GM21526 (cell line): ENCODE data around the gene LMX1B.

Experiments used
- ATAC-seq: cut with Tn5 transposase; IDR thresholded peaks from one replicate; pipeline ENCODE4 v1.9.1; 2021; ENCODE audit warnings: moderate library complexity; ENCODE audit not compliant: unreplicated experiment, low FRiP score

Gene LMX1B

GRCh38 chr9:126604059-126605055, 9.4 kb upstream of the LMX1B start:
- no peak for ATAC-seq

GRCh38 chr9:126605792-126606482, 7.8 kb upstream of the LMX1B start:
- ATAC-seq, result no peak

- ATAC-seq, result no peak
Observed at GRCh38 chr9:126606483-126606870, 7.3 kb upstream of the LMX1B start.

GRCh38 chr9:126607086-126607485, 6.6 kb upstream of the LMX1B start:
- ATAC-seq, result no peak

GRCh38 chr9:126607731-126608130, 6.0 kb upstream of the LMX1B start:
- ATAC-seq, result no peak

- ATAC-seq, result no peak
Observed at GRCh38 chr9:126608551-126608950, 5.2 kb upstream of the LMX1B start.

- ATAC-seq, result no peak
Observed at GRCh38 chr9:126609191-126609590, 4.5 kb upstream of the LMX1B start.

GRCh38 chr9:126609711-126610388, 3.9 kb upstream of the LMX1B start:
- no peak for ATAC-seq

- no peak for ATAC-seq
Observed at GRCh38 chr9:126611193-126611591, 2.5 kb upstream of the LMX1B start.

GRCh38 chr9:126611592-126612325, 2.0 kb upstream of the LMX1B start:
- ATAC-seq, result no peak

GRCh38 chr9:126612326-126612812, 1.4 kb upstream of the LMX1B start:
- ATAC-seq, result no peak

GRCh38 chr9:126612813-126613641, 701 bp upstream of the LMX1B start:
- ATAC-seq, result no peak

GRCh38 chr9:126614088-126614454, 343 bp downstream of the LMX1B start:
- ATAC-seq, result no peak

- no peak for ATAC-seq
Observed at GRCh38 chr9:126614455-126615244, 922 bp downstream of the LMX1B start.

- ATAC-seq, result no peak
Observed at GRCh38 chr9:126615245-126615790, 1.6 kb downstream of the LMX1B start.

GRCh38 chr9:126615791-126616447, 2.2 kb downstream of the LMX1B start:
- ATAC-seq, result no peak

GRCh38 chr9:126616521-126616976, 2.8 kb downstream of the LMX1B start:
- no peak for ATAC-seq
